GM23248 (cell line): ENCODE results near the gene FOXN1.
"Not testable (repeated sequence)": the region's sequence is repeated elsewhere in the genome, so short reads cannot be mapped to it uniquely, and the experiment has no call there.

Experiments used
- EZH2 ChIP-seq: fragments of 200-600 bp; sonication (generic); IDR thresholded peaks from 2 replicates; pipeline ENCODE4 v1.6.1; 2018; ENCODE audit warnings: antibody characterized with exemption, mild to moderate bottlenecking; ENCODE audit not compliant: insufficient read depth, poor library complexity, severe bottlenecking
- EZH2phosphoT487 ChIP-seq: fragments of 200-600 bp; sonication (generic); IDR thresholded peaks from 2 replicates; pipeline ENCODE4 v1.6.1; 2018; ENCODE audit warnings: antibody characterized with exemption, moderate library complexity, mild to moderate bottlenecking, low read depth; ENCODE audit not compliant: insufficient read depth

GRCh38 chr17:28458881-28459280 lies 47.3 kb upstream of the FOXN1 start:
- not testable (repeated sequence) for TF ChIP-seq EZH2, EZH2phosphoT487
